HL-60/S4 treated with phorbol 12-myristate 13-acetate at 8.2 ng/mL for 4 days and 3 days (cell line): ENCODE results near the gene EXD3.
"Not testable (repeated sequence)": the region's sequence is repeated elsewhere in the genome, so short reads cannot be mapped to it uniquely, and the experiment has no call there.

Experiments used
- in situ Hi-C: fragments of 300-500 bp; cut with MboI; formaldehyde crosslinking; loops from 2 replicates; pipeline ENCODE4 v1.15.0; 2022; ENCODE audit warnings: low sequenced_read_pairs

The EXD3 gene

DNA sequence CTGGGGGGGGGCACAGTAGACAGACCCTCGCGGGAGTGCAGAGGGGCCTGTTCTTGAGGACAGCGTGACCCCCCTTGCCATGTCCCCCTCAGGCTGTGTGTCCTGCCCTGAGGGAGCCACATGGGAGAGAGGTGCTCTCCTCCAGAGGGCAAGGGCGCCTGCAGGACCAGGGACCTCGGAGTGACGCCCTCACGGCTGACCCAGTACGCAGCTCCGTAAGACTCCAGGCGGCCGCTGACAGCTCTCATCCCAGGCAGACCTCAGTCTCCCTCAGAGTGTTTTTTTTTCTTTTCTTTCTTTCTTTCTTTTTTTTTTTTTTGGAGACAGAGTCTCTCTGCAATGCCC is 27.3 kb downstream of the EXD3 start:
- in situ Hi-C loops = no loop called here

DNA sequence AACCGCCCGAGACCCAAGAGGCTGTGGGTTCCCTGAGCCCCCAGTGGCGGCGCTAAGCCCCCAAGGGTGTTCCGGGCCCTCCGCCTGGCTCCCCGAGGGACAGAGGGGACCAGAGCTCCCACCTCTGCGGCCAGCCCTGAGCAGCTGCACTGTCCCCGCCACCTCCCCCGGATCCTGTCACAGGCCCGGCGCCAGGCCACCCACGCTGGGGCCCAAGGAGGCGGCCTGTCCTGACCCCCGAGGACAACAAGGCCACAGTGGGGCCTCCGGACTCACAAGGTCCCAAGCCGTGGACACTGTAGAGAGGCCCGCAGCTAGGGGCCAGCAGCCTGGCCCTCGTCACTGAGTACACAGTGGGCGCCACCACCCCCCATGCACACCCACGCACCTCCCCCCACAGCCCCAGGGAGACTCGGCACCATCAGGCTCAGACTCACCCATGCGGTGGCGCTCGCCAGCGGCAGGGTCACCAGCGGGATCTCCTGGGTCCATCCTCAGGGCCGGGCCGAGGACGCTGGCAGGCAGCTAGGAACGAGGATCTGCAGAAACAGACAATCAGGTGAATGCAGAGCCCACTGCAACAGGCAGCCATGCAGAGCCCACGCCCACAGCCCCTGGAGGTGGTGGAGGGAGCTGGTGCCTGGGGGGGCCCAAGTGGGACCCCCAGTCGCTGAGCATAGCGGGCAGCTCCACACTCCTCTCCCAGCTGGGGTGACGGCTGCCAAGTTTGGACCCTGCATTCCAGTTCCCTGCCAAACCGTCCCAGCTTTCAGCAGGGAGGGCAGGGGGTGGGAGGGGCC is 27.9 kb downstream of the EXD3 start:
- in situ Hi-C loops = no loop called here

DNA sequence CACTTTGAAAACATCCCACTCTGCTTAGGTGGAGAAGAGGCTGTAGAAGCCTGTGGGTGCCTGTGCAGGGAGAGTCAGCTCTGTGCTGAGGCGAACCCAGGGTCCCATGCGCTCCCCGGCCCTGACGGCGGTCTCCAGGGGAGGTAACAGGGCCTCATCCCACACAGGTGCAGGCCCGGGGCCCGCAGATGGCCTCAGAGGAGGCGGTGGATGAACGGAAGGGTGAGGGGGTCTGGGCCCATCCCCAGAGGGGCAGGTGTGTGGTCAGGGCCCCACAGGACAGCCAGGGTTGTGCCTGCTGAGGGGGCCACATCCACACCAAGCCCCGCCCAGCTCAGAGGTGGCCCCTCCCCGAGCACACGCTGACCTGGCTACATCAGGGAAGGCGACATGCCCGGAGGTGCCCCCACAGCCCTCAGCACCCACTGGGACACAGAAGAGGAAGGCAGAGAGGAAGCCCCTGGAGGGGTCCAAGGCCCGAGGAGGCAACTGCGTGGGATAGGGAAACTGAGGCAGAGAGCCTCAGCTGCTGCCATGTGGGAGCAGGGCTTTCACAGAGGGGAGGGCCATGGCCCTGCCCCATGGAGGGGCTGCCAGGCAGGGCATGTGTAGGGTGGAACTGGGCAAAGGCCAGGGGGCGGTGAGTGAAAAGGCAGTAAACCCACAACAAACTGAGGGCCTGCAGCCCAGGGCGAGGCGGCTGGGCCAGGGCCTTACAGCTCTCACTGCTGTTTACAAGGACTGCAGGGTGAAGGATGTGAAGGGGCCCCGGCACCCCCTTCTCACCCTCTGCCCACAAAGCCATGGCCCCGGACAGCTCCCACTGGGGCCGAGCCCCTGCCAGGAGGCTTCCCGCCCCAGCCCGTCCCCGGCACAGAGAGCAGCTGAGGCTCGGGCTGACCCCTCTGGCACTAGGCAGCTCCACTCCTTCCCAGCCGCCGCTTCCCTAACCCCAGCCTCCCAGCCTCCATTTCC is 29.5 kb downstream of the EXD3 start:
- in situ Hi-C loops = no loop called here

DNA sequence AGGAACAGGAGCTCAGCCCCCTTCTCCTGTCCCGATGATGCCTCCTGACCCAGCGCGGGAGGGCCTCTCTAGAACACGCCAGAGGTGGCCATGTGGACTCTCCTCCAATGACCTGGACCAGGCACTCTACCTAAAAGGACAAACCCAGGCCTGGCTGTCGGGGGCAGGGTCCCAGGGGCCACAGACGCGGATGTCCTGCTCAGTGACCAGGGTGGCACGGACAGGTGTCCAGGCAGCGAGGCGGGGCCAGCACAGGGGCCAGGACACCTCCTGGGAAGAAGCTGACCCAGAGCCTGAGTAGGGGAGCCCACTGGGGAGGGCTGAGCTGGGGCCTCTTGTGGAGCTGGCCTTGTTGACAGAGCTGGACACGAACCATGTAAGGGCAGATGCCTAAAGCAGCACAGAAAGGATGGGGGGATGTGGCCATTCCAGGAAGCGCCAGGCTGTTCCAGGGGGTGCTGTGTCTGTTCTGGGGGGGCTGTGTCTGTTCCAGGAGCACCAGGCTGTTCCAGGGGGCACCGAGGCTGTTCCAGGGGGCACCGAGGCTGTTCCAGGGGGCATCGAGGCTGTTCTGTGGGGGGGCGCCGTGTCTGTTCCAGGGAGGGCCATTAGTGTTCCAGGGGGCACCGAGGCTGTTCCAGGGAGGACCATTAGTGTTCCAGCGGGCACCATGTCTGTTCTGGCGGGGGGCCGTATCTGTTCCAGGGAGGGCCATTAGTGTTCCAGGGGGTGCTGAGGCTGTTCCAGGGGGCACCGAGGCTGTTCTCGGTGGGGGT is 30.5 kb downstream of the EXD3 start:
- in situ Hi-C loops = no loop called here

DNA sequence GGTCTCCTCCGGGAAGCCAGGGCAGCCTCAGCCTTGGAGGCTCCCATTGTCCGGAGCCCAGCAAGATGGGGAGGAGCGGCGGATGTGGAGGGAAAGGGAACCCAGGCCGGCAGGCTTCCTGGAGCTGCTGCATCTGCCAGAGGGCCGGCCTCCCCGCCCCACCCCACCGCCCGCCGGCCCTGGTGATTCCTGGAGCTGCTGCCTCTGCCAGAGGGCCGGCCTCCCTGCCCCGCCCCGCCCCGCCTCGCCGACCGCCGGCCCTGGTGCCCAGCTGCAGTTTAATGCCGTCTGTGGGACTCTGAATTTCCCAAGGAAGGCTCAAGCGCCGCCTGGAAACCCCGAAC is 31.6 kb downstream of the EXD3 start:
- in situ Hi-C loops = no loop called here

DNA sequence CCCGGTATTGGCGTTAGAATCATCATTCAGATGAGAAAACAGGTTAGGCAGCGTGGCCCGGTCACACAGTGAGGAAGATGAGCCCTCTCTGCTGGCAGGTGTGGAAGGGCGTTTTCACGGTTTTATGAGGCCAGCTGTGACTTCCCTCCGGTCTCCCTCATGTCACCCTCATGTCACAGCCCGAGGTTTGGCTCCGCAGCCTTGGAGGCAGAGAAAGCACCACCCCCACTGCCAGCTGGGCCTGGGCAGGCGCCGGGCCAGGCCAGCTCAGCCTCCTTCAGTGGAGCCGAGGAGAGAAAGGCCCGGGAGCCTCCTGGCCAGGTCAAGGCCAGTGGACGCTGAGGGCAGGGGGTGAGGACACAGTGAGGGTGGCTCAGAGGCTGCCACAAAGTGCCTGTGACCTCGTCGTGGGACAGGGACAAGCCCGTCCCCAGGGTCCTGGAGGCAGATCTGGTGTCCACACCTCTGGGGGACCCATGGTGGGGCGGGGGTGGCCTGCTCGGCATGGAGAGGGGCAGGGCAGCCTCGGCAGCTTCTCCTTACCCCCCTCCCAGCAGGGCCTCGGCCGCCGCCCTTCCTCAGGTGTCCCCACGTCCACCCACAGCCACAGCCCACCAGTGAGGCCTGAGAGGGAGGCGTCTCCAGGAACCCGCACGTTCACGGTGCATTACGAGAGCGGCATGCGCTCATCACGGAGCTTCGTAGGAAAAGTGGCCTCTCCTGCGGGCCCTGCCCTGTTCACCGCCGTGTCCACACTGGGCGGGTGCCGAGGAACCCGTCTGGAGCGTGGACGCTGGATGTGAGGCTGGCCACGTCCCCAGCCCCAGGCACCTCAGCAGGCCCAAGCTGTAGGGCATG is 32.2 kb downstream of the EXD3 start:
- in situ Hi-C loops = no loop called here

DNA sequence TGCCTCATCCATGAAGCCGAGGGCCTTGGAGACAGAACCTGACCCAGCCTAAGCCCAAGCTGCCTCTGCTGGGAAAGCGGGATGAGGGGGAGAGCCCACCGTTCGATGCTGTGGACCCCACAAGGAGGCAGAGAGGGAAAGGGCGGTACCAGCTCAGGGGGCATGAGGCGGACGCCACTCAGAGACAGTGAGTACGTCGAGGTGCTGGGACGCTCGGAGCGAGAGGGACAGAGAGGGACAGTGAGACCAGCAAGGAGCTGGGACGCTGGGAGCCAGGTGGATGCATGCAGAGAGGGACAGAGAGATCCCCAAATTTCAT is 33.6 kb downstream of the EXD3 start:
- in situ Hi-C loops = no loop called here

DNA sequence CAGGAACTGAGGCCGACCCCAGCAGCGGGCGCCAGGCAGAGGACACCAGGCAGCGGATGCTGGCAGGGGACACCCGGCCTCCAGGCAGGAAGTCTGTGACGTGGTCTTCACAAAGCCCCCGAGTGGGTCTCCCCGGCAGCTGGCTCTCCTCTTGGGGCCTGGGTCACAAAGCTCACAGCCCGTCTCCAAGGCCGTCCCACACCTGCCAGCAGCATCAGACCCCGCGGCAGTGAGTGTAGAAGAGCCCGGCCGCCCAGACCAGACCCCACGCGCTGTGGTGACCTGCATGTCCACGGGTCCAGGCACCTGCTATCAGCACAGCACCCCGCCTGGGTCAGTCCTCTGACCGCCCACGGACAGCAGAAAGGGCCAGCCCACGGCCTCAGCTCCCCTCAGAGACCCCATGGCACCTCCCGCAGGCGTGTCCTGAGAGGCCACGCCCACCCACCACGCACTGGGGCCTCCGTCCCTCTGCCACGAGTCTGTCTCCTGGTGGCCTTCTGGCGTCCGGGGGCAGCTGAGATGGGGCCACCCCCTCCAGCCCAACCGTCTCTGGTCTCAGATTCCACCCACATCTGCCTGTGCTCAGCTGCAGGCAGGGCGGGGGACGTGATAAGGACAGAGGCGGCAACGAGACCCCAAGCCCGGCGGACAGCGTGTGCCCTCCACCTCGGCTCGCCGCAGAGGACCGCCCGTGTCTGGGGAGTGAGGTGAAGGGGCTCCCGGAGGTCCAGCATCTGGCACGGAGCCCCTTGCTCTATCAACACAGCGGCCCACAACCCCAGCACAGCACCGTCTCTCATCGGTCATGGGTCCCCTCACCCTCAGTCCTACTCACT is 34.2 kb downstream of the EXD3 start:
- in situ Hi-C loops = no loop called here

DNA sequence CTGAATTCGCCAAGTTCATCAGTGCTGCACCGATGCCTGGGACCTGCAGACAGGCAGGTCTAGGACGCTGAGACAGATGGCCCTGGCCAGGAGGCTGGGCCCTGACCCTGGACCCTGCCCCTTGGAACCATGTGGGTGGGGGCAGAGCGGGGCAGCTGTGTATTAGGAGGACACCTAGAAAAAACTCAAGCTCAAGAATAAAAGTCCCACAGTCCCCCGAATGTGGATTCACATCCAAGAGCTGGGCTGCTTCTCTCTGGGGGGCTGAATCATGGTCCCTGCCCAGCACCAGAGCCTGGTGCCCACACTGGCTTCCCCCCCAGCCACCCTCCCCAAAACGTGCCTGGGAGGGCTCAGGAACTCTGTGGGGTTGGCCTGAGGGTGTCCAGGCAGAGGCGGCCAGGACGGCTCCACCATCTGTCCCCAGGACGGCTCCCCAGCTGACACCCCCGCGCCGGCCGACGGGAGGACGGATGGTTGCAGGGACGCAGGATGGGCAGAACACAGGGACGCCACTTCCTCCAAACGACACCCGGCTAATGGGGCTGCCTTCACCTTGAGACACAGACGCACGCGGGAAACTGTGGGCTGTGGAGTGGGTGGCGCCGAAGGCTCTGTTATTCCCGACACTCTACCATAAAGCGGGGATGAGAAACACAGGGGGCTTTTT is 34.9 kb downstream of the EXD3 start:
- in situ Hi-C loops = no loop called here

DNA sequence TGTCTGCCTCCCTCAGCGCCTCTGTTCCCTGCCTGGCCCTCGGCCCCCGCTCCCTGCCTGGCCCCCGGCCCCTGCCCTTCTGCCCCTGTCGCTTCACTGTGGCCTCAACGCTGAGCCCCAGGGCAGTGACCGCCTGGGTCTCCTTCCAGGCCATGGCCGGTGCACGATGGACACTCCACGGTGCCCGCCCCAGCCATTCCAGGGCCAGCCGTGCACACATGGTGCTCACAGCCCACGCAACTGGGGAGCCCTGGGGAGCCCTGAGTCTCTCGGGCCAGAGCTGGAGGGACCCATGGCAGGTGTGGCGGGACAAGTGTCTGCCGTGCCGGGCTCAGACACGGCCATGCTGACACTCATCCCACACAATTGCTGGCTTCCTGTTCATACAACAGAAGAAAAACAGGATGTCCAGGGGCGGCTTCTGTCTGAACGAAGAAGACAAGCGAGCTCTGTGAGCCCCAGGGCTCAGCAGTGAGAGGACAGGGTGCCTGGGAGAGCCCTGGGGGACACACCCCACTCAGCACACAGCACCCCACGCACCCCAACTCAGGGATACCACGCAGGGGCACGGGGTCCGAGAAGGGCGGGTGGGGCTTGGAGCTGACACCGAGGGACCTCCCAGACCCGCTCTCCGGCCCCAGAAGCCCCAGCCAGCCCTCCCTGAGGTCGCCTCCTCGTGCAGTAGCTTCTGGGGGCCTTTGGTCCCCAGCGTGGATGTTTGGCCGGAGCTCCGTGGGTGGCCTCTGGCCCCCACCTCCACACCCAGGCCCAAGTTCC is 35.7 kb downstream of the EXD3 start:
- in situ Hi-C loops = no loop called here

DNA sequence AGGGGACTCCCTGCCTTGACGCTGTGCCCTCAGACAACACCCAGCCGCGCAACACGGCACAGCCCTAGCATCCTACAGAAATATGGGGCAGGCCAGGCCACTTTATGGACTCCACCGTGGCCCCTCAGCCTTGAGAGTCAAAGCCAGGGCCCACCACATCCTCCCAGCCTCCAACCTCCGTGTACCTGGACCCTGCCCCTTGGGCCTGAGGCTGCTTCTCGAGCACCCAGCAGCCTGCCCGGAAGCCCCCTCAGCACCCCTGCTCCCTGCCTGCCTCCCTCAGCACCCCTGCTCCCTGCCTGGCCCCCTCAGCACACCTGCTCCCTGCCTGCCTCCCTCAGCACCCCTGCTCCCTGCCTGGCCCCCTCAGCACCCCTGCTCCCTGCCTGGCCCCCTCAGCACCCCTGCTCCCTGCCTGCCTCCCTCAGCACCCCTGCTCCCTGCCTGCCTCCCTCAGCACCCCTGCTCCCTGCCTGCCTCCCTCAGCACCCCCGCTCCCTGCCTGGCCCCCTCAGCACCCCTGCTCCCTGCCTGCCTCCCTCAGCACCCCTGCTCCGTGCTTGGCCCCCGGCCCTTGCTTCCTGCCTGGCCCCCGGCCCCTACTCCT is 36.4 kb downstream of the EXD3 start:
- in situ Hi-C loops = not testable (repeated sequence)

DNA sequence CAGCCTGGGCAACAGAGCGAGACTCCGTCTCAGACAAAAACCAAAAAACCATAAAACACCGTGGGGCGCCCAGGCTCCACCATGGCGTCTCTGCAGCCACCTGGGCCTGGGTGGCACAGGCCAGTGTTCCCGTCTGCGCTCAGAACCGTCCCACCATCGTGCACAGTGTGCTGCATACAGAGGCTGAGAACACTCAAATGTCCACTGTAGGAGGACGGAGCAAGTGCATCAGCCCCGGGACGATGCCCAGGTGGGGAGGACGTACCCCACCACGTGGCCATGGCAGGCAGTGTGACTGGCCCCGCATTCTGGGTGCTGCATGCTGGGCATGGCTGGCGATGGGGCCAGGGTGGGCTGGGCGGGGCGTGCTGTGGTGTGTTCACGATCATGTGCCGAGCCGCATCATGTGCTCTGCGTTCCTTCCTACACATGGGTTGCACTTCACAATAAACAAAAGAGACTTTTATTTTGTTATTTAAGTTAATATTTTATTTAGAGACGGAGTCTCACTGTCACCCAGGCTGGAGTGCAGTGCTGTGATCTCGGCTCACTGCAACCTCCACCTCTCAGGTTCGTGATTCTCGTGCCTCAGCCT is 37.8 kb downstream of the EXD3 start:
- in situ Hi-C loops = no loop called here

DNA sequence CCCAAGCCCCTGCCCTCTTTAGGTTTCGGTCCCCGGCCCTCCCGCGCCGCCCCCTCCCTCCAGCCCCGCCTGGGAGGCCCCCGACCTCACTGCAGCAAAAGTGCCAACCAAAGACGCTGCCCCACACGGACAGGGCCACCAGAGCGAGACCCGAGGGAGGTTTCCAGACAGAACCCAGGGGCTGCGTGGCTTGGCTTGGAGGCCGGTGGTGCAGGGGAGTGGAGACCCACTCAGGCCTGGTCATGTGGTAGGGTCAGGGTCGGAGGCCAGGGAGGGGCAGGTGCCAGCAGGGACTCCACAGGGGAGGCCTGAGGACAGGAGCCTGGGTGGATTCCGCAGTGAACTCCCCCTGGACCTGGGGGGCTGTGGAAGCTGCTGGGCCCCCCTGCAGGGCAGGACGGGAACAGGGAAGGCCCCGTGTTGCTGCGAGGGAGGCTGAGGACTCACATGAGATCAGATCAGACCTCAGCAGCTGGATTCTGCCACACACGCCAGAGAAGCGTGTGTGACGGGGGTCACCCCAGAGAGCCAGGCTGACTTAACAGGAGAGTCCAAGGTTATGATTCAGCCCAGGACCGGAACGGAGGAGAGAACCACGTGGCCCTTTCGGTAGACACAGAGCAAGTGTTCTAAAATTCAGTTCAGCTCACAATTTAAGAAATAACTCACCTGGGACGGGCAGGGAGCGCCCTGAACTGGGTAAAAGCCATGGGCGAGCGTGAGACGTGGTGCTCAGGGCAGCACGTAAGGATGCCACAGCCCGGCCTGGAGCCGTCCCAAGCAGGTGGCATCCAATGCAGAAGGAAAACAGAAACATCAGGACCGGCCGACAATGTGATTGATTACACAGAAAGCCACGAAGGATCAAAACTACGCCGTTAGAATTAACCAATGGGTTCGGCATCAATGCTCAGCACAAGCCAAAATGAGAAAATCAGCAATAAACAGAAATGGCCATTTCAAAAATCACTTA is 38.9 kb downstream of the EXD3 start:
- in situ Hi-C loops = no loop called here

DNA sequence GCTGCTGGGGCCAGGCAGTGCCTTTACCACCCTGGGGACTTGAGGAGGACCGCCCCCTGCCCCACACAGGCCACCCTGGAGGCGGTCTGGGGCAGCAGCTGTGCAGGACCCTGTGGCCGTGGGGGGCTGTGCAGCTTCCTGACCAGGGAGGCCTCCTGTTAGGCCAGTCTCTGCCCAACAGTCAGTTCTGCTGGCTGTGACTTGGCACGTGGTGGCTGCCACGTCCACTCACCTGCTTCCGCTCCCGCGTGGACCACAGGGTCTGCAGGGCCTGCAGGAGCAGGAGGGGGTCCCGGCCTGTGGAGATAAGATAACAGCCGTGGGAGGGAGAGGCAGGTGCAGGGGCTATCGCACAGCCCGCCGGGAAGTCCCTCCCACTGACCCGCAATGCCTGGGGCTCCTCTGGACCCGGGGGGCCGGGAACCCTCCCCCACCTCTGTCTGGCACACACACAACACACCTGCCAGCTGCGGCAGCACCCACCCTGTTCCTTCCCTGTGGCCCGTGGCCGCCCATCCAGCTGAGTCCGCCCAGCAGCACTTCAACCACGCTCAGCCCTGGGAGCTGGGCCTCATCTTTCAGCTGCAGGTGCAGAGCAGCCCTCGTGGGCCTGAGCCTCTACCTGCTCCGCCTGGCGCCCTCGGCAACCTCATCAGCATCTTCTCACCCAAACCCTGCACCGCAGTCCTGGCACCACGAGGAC is 39.7 kb downstream of the EXD3 start:
- in situ Hi-C loops = no loop called here

DNA sequence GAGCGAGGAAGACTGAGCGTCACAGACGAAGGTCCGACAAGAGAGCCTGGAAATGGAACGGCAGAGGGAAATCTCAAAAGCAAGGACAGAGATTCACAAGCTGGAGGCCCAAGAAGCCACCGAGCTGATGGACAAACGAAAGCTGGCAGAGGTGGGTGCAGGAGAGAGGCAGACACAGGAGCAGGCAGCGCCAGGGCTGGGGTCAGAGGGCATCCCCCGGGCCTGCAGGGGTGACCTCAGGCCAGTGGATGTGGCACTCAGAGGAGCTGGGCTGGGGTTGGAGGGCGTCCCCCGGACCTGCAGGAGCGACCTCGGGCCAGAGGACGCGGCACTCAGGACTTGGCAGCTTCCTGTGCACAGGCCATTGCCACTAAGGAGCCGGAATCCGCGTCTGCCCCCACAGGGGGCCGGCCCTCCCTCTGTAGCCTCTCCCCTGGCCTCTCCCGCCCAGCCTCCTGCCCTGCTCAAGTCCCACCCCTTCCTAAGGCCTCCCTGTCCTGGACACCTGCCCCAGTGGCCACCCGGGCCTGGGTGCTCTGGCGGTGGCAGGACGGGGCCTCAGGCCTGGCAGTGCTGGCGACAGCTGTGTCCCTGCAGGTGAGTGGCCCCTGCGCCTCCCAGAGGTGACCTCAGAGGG is 40.4 kb downstream of the EXD3 start:
- in situ Hi-C loops = no loop called here
